HEK293 (cell line): Measurements from ENCODE around the gene CASP2.

Experiments
- BCL11A ChIP-seq: fragments of 450-650 bp; formaldehyde crosslinking; IDR thresholded peaks from 2 replicates; pipeline ENCODE4 v1.5.1; 2016; ENCODE audit warnings: low read depth, missing biosample characterization, missing genetic modification characterization
- GLI2 ChIP-seq: fragments of 450-650 bp; formaldehyde crosslinking; IDR thresholded peaks from 2 replicates; pipeline ENCODE4; 2017; ENCODE audit warnings: missing biosample characterization, missing genetic modification characterization, low read depth, borderline replicate concordance
- RBAK ChIP-seq: fragments of 450-650 bp; formaldehyde crosslinking; IDR thresholded peaks from 2 replicates; pipeline ENCODE4 v1.5.1; 2016; ENCODE audit warnings: missing biosample characterization, missing genetic modification characterization
- SETDB1 ChIP-seq: IDR thresholded peaks from one replicate; pipeline ENCODE4 v1.6.1; 2017; ENCODE audit warnings: mild to moderate bottlenecking, low read length, moderate library complexity, mixed read lengths; ENCODE audit not compliant: insufficient read length
- ZBTB1 ChIP-seq: fragments of 450-650 bp; formaldehyde crosslinking; IDR thresholded peaks from 2 replicates; pipeline ENCODE4 v1.5.1; 2016; ENCODE audit warnings: missing biosample characterization, missing genetic modification characterization
- ZNF16 ChIP-seq: fragments of 450-650 bp; formaldehyde crosslinking; IDR thresholded peaks from 2 replicates; pipeline ENCODE4 v1.5.1; 2016; ENCODE audit warnings: low read depth, missing biosample characterization, missing genetic modification characterization
- ZNF221 ChIP-seq: fragments of 450-650 bp; formaldehyde crosslinking; IDR thresholded peaks from 2 replicates; pipeline ENCODE4 v1.5.1; 2017; ENCODE audit warnings: missing biosample characterization, missing genetic modification characterization, borderline replicate concordance
- ZNF324 ChIP-seq: fragments of 450-650 bp; formaldehyde crosslinking; IDR thresholded peaks from 2 replicates; pipeline ENCODE4 v1.5.1; 2016; ENCODE audit warnings: missing biosample characterization, missing genetic modification characterization
- ZNF366 ChIP-seq: fragments of 450-650 bp; formaldehyde crosslinking; conservative IDR thresholded peaks from 2 replicates; pipeline ENCODE4 v1.5.1; 2016; ENCODE audit warnings: missing biosample characterization, missing genetic modification characterization
- ZNF423 ChIP-seq: fragments of 450-650 bp; formaldehyde crosslinking; IDR thresholded peaks from 2 replicates; pipeline ENCODE4 v1.5.1; 2016; ENCODE audit warnings: missing biosample characterization, missing genetic modification characterization
- ZNF473 ChIP-seq: fragments of 450-650 bp; formaldehyde crosslinking; IDR thresholded peaks from 2 replicates; pipeline ENCODE4 v1.5.1; 2017; ENCODE audit warnings: missing biosample characterization, missing genetic modification characterization
- ZNF529 ChIP-seq: fragments of 450-650 bp; formaldehyde crosslinking; IDR thresholded peaks from 2 replicates; pipeline ENCODE4 v1.5.1; 2017; ENCODE audit warnings: missing genetic modification characterization, missing biosample characterization; ENCODE audit not compliant: insufficient replicate concordance
- ZNF571 ChIP-seq: fragments of 450-650 bp; formaldehyde crosslinking; IDR thresholded peaks from 2 replicates; pipeline ENCODE4 v1.5.0; 2017; ENCODE audit warnings: missing biosample characterization, missing genetic modification characterization
- ZNF677 ChIP-seq: fragments of 450-650 bp; IDR thresholded peaks from 2 replicates; pipeline ENCODE4 v1.5.0; 2018; ENCODE audit warnings: missing biosample characterization, mild to moderate bottlenecking, missing genetic modification characterization, moderate library complexity
- ZNF791 ChIP-seq: fragments of 450-650 bp; formaldehyde crosslinking; IDR thresholded peaks from 2 replicates; pipeline ENCODE4 v1.5.1; 2016; ENCODE audit warnings: missing biosample characterization, missing genetic modification characterization
- TF ChIP-seq, protein P1 (sequence below): fragments of 450-650 bp; formaldehyde crosslinking; IDR thresholded peaks from 2 replicates; pipeline ENCODE4 v1.5.1; 2016; ENCODE audit warnings: missing biosample characterization, missing genetic modification characterization
- TF ChIP-seq, protein P2 (sequence below): fragments of 450-650 bp; formaldehyde crosslinking; IDR thresholded peaks from 2 replicates; pipeline ENCODE4 v1.5.1; 2016; ENCODE audit warnings: missing biosample characterization, missing genetic modification characterization
- TF ChIP-seq, protein P3 (sequence below): fragments of 450-650 bp; formaldehyde crosslinking; IDR thresholded peaks from 2 replicates; pipeline ENCODE4 v1.5.1; 2017; ENCODE audit warnings: missing biosample characterization, mild to moderate bottlenecking, missing genetic modification characterization, moderate library complexity
- TF ChIP-seq, protein P4 (sequence below): fragments of 450-650 bp; formaldehyde crosslinking; IDR thresholded peaks from 2 replicates; pipeline ENCODE4 v1.5.1; 2017; ENCODE audit warnings: missing biosample characterization, missing genetic modification characterization
- TF ChIP-seq, protein P5 (sequence below): fragments of 450-650 bp; formaldehyde crosslinking; IDR thresholded peaks from 2 replicates; pipeline ENCODE4 v1.5.1; 2016; ENCODE audit warnings: missing biosample characterization, missing genetic modification characterization
- TF ChIP-seq, protein P6 (sequence below): fragments of 450-650 bp; formaldehyde crosslinking; IDR thresholded peaks from 2 replicates; pipeline ENCODE4 v1.5.1; 2017; ENCODE audit warnings: missing biosample characterization, missing genetic modification characterization
- TF ChIP-seq, protein P7 (sequence below): fragments of 450-650 bp; formaldehyde crosslinking; conservative IDR thresholded peaks from 2 replicates; pipeline ENCODE4 v1.5.1; 2016; ENCODE audit warnings: low read depth, missing biosample characterization, missing genetic modification characterization

CASP2 gene

DNA sequence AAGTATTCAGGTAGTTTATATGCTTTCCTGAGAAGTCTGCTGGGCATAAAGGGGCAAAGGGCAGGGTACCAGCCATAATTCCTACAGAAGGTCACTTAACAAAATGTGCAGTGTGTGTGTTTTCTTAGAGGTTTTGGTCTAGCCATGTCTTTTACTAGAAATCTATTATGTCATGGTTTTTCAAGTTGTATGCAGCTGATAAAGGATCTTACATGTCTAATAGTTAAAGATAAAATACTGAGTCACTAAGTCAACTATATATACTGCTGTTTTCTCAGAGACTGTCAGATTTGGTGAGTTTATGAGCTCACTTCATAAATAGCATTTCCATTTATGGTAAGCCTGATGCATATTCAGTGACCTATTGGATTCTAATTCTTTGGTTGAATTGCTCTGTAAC is 7.7 kb downstream of the CASP2 start (continued):
- no peak for TF ChIP-seq ZNF677 (tag by site-specific recombination)
- TF ChIP-seq, protein P1, sequence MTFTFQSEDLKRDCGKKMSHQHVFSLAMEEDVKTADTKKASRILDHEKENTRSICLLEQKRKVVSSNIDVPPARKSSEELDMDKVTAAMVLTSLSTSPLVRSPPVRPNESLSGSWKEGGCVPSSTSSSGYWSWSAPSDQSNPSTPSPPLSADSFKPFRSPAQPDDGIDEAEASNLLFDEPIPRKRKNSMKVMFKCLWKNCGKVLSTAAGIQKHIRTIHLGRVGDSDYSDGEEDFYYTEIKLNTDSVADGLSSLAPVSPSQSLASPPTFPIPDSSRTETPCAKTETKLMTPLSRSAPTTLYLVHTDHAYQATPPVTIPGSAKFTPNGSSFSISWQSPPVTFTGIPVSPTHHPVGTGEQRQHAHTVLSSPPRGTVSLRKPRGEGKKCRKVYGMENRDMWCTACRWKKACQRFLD (tag by site-specific recombination), result no peak
- TF ChIP-seq, protein P2, sequence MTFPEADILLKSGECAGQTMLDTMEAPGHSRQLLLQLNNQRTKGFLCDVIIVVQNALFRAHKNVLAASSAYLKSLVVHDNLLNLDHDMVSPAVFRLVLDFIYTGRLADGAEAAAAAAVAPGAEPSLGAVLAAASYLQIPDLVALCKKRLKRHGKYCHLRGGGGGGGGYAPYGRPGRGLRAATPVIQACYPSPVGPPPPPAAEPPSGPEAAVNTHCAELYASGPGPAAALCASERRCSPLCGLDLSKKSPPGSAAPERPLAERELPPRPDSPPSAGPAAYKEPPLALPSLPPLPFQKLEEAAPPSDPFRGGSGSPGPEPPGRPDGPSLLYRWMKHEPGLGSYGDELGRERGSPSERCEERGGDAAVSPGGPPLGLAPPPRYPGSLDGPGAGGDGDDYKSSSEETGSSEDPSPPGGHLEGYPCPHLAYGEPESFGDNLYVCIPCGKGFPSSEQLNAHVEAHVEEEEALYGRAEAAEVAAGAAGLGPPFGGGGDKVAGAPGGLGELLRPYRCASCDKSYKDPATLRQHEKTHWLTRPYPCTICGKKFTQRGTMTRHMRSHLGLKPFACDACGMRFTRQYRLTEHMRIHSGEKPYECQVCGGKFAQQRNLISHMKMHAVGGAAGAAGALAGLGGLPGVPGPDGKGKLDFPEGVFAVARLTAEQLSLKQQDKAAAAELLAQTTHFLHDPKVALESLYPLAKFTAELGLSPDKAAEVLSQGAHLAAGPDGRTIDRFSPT (tag by site-specific recombination), result peak; percentile 52; the same call in 1 of the 2 replicates
- TF ChIP-seq ZNF324 (tag by site-specific recombination), result no peak
- no peak for TF ChIP-seq ZNF791
- TF ChIP-seq, protein P3, sequence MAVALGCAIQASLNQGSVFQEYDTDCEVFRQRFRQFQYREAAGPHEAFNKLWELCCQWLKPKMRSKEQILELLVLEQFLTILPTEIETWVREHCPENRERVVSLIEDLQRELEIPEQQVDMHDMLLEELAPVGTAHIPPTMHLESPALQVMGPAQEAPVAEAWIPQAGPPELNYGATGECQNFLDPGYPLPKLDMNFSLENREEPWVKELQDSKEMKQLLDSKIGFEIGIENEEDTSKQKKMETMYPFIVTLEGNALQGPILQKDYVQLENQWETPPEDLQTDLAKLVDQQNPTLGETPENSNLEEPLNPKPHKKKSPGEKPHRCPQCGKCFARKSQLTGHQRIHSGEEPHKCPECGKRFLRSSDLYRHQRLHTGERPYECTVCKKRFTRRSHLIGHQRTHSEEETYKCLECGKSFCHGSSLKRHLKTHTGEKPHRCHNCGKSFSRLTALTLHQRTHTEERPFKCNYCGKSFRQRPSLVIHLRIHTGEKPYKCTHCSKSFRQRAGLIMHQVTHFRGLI (tag by site-specific recombination), result no peak
- TF ChIP-seq GLI2, result no peak
- TF ChIP-seq, protein P4, sequence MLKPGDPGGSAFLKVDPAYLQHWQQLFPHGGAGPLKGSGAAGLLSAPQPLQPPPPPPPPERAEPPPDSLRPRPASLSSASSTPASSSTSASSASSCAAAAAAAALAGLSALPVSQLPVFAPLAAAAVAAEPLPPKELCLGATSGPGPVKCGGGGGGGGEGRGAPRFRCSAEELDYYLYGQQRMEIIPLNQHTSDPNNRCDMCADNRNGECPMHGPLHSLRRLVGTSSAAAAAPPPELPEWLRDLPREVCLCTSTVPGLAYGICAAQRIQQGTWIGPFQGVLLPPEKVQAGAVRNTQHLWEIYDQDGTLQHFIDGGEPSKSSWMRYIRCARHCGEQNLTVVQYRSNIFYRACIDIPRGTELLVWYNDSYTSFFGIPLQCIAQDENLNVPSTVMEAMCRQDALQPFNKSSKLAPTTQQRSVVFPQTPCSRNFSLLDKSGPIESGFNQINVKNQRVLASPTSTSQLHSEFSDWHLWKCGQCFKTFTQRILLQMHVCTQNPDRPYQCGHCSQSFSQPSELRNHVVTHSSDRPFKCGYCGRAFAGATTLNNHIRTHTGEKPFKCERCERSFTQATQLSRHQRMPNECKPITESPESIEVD (tag by site-specific recombination), result peak; percentile 66
- no peak for TF ChIP-seq RBAK (tag by site-specific recombination)
- TF ChIP-seq ZNF571 (tag by site-specific recombination), result no peak
- no peak for TF ChIP-seq ZNF473 (tag by site-specific recombination)
- TF ChIP-seq, protein P5, sequence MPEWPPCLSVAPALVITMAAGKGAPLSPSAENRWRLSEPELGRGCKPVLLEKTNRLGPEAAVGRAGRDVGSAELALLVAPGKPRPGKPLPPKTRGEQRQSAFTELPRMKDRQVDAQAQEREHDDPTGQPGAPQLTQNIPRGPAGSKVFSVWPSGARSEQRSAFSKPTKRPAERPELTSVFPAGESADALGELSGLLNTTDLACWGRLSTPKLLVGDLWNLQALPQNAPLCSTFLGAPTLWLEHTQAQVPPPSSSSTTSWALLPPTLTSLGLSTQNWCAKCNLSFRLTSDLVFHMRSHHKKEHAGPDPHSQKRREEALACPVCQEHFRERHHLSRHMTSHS (tag by site-specific recombination), result no peak
- TF ChIP-seq ZNF423 (tag by site-specific recombination), result no peak
- TF ChIP-seq, protein P6, sequence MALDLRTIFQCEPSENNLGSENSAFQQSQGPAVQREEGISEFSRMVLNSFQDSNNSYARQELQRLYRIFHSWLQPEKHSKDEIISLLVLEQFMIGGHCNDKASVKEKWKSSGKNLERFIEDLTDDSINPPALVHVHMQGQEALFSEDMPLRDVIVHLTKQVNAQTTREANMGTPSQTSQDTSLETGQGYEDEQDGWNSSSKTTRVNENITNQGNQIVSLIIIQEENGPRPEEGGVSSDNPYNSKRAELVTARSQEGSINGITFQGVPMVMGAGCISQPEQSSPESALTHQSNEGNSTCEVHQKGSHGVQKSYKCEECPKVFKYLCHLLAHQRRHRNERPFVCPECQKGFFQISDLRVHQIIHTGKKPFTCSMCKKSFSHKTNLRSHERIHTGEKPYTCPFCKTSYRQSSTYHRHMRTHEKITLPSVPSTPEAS (tag by site-specific recombination), result no peak
- TF ChIP-seq ZBTB1 (tag by site-specific recombination), result no peak
- no peak for TF ChIP-seq SETDB1
- TF ChIP-seq, protein P7, sequence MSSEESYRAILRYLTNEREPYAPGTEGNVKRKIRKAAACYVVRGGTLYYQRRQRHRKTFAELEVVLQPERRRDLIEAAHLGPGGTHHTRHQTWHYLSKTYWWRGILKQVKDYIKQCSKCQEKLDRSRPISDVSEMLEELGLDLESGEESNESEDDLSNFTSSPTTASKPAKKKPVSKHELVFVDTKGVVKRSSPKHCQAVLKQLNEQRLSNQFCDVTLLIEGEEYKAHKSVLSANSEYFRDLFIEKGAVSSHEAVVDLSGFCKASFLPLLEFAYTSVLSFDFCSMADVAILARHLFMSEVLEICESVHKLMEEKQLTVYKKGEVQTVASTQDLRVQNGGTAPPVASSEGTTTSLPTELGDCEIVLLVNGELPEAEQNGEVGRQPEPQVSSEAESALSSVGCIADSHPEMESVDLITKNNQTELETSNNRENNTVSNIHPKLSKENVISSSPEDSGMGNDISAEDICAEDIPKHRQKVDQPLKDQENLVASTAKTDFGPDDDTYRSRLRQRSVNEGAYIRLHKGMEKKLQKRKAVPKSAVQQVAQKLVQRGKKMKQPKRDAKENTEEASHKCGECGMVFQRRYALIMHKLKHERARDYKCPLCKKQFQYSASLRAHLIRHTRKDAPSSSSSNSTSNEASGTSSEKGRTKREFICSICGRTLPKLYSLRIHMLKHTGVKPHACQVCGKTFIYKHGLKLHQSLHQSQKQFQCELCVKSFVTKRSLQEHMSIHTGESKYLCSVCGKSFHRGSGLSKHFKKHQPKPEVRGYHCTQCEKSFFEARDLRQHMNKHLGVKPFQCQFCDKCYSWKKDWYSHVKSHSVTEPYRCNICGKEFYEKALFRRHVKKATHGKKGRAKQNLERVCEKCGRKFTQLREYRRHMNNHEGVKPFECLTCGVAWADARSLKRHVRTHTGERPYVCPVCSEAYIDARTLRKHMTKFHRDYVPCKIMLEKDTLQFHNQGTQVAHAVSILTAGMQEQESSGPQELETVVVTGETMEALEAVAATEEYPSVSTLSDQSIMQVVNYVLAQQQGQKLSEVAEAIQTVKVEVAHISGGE, result no peak
- no peak for TF ChIP-seq BCL11A
- TF ChIP-seq ZNF16 (tag by site-specific recombination), result no peak
- TF ChIP-seq ZNF221 (tag by site-specific recombination), result no peak
- no peak for TF ChIP-seq ZNF366
- no peak for TF ChIP-seq ZNF529 (tag by site-specific recombination)
